ENCODE data around the gene SFPQ. TPM values are rescaled to one million over a fixed set of nuclear protein-coding genes. Genes with fewer than 3 reads are reported as not detected.

SFPQ gene
- total RNA-seq, 1 experiment from 2014 or later: 249 TPM

GRCh38 chr1:35192056-35192852 lies 691 bp downstream of the SFPQ start:
- POLR2A ChIA-PET (ENCODE audit: unreplicated experiment): interaction anchor here (0.6 kb wide), 1 partner anchor 205 kb away, joined by 4 read pairs; no protein-coding TSS in a partner anchor
- Histone ChIP-seq H3K27me3 (ENCODE audit: low read length) (no peaks in the 10 kb centered on the region), H3K4me1 (ENCODE audit: insufficient read depth, low read length) (0 out of 2 replicates have a peak, but pooled peaks cover 11% of the 10 kb centered on the region), H3K36me3 (ENCODE audit: low read depth, low read length) (peaks cover 46% of the 10 kb centered on the region), H3K4me3 (ENCODE audit: low read length) (peak overlapping the region; percentile 80), H2AFZ (ENCODE audit: low read length) (no peak overlapping the region), H3K9ac (ENCODE audit: low read length) (peak overlapping the region; percentile 97), H3F3A (ENCODE audit: low read length, unreplicated experiment) (peaks cover 3% of the 10 kb centered on the region), H3K9me3 (ENCODE audit: low read length) (no peaks in the 10 kb centered on the region), H4K20me1 (ENCODE audit: low read length) (peaks cover 46% of the 10 kb centered on the region), H3K9me2 (replicated peaks; ENCODE audit: low read length) (no peaks in the 10 kb centered on the region), H3K79me2 (ENCODE audit: low read length) (peaks cover 57% of the 10 kb centered on the region), H3K27ac (ENCODE audit: low read length) (peak overlapping the region; percentile 59), H3K4me2 (ENCODE audit: low read length) (peak overlapping the region; percentile 87)
- intact Hi-C loops (cut with micrococcal nuclease): loop anchor here (2.0 to 5.0 kb wide), 2 partner anchors 159 to 295 kb away; no protein-coding TSS in a partner anchor
- TF ChIP-seq EZH2phosphoT487 (IDR thresholded peaks at IDR 0.05; ENCODE audit: borderline replicate concordance, low read length) (no peak), CTCF (conservative IDR thresholded peaks at IDR 0.05; ENCODE audit: low read depth, low read length) (no peak), EZH2 (IDR thresholded peaks at IDR 0.05; ENCODE audit: low read length, unreplicated experiment) (no peak)
- peak; percentile 29 for ATAC-seq
- DNase-seq: peak; percentile 72
- CTCF ChIA-PET: no interaction called here
- no TSS peak for BruUV-seq (replicated peaks)

- H3K79me2 ChIP-seq (ENCODE audit: low read length): peaks cover 64% of the 10 kb centered on the region
- no peaks in the 10 kb centered on the region for H3K9me2 ChIP-seq (replicated peaks; ENCODE audit: low read length)
- H3K27ac ChIP-seq (ENCODE audit: low read length): no peak overlapping the region
- 0 out of 2 replicates have a peak, but pooled peaks cover 11% of the 10 kb centered on the region for H3K4me1 ChIP-seq (ENCODE audit: insufficient read depth, low read length)
- peak overlapping the region; percentile 80 for H3K4me3 ChIP-seq (ENCODE audit: low read length)
- intact Hi-C loops (cut with micrococcal nuclease): loop anchor here (2.0 to 5.0 kb wide), 2 partner anchors 159 to 294 kb away; no protein-coding TSS in a partner anchor
- peaks cover 53% of the 10 kb centered on the region for H3K36me3 ChIP-seq (ENCODE audit: low read depth, low read length)
- BruUV-seq (replicated peaks): TSS peak; percentile 49
- peaks cover 54% of the 10 kb centered on the region for H4K20me1 ChIP-seq (ENCODE audit: low read length)
- POLR2A ChIA-PET (ENCODE audit: unreplicated experiment): no interaction called here
- peaks cover 3% of the 10 kb centered on the region for H3F3A ChIP-seq (ENCODE audit: low read length, unreplicated experiment)
- CTCF ChIA-PET: no interaction called here
- no peak for DNase-seq
- no peak for ATAC-seq
- H3K27me3 ChIP-seq (ENCODE audit: low read length): no peaks in the 10 kb centered on the region
- H3K9me3 ChIP-seq (ENCODE audit: low read length): no peaks in the 10 kb centered on the region
- no peak overlapping the region for H2AFZ ChIP-seq (ENCODE audit: low read length)
- TF ChIP-seq EZH2phosphoT487 (IDR thresholded peaks at IDR 0.05; ENCODE audit: borderline replicate concordance, low read length): no peak
- no peak for TF ChIP-seq EZH2 (IDR thresholded peaks at IDR 0.05; ENCODE audit: low read length, unreplicated experiment)
- TF ChIP-seq CTCF (conservative IDR thresholded peaks at IDR 0.05; ENCODE audit: low read depth, low read length): no peak
- H3K4me2 ChIP-seq (ENCODE audit: low read length): peak overlapping the region; percentile 87
- peak overlapping the region; percentile 97 for H3K9ac ChIP-seq (ENCODE audit: low read length)
Measured at GRCh38 chr1:35191429-35192055, 1.4 kb downstream of the SFPQ start.

All from PC-3 (cell line).